A204.1 (cell line): ENCODE measurements around the gene TCF12.

Experiments
- FAIRE-seq: peaks from 2 replicates; lab custom pipeline; 2012; peaks lifted over from hg19 to GRCh38; lab: Jason Lieb, UNC

TCF12 gene

GRCh38 chr15:56918046-56918938, at the start of gene TCF12:
Gene TCF12, plus strand, starts transcription at chr15:56918644. Its CDS starts 1,270 bp downstream, at chr15:56919914.
- FAIRE-seq: no peak

GRCh38 chr15:56869573-56869972, 48.9 kb upstream of the TCF12 start:
- no peak for FAIRE-seq

- no peak for FAIRE-seq
Observed at GRCh38 chr15:56871185-56871584, 47.3 kb upstream of the TCF12 start.

- no peak for FAIRE-seq
Observed at GRCh38 chr15:56871867-56872266, 46.6 kb upstream of the TCF12 start.

GRCh38 chr15:56877255-56877970, 41.0 kb upstream of the TCF12 start:
- FAIRE-seq: no peak

GRCh38 chr15:56879502-56879901, 38.9 kb upstream of the TCF12 start:
- no peak for FAIRE-seq

- FAIRE-seq: no peak
Observed at GRCh38 chr15:56883088-56883487, 35.4 kb upstream of the TCF12 start.

- FAIRE-seq: no peak
Observed at GRCh38 chr15:56886363-56886931, 32.0 kb upstream of the TCF12 start.

GRCh38 chr15:56886932-56887781, 31.3 kb upstream of the TCF12 start:
- FAIRE-seq: peak; percentile 19

GRCh38 chr15:56887782-56888438, 30.5 kb upstream of the TCF12 start:
- FAIRE-seq: no peak

GRCh38 chr15:56890038-56890437, 28.4 kb upstream of the TCF12 start:
- FAIRE-seq: no peak

GRCh38 chr15:56891852-56892440, 26.5 kb upstream of the TCF12 start:
- FAIRE-seq: no peak

- no peak for FAIRE-seq
Observed at GRCh38 chr15:56892659-56893363, 25.6 kb upstream of the TCF12 start.

GRCh38 chr15:56893364-56893678, 25.1 kb upstream of the TCF12 start:
- FAIRE-seq: no peak

- no peak for FAIRE-seq
Observed at GRCh38 chr15:56894601-56895000, 23.8 kb upstream of the TCF12 start.

- no peak for FAIRE-seq
Observed at GRCh38 chr15:56901931-56902330, 16.5 kb upstream of the TCF12 start.

- no peak for FAIRE-seq
Observed at GRCh38 chr15:56906766-56907165, 11.7 kb upstream of the TCF12 start.

GRCh38 chr15:56910801-56911200, 7.6 kb upstream of the TCF12 start:
- FAIRE-seq: no peak

- no peak for FAIRE-seq
Observed at GRCh38 chr15:56913241-56913640, 5.2 kb upstream of the TCF12 start.

GRCh38 chr15:56913670-56914069, 4.8 kb upstream of the TCF12 start:
- no peak for FAIRE-seq

- FAIRE-seq: no peak
Observed at GRCh38 chr15:56915888-56916287, 2.6 kb upstream of the TCF12 start.
